Measurements from ENCODE around the gene PDE1A. TPM values are rescaled to one million over a fixed set of nuclear protein-coding genes. Genes with fewer than 3 reads are reported as not detected.
"Not testable (repeated sequence)": the region's sequence is repeated elsewhere in the genome, so short reads cannot be mapped to it uniquely, and the experiment has no call there.

The PDE1A gene
- polyA plus RNA-seq, 3 donors = 19.8 to 22.5 (median 20.1) TPM

DNA sequence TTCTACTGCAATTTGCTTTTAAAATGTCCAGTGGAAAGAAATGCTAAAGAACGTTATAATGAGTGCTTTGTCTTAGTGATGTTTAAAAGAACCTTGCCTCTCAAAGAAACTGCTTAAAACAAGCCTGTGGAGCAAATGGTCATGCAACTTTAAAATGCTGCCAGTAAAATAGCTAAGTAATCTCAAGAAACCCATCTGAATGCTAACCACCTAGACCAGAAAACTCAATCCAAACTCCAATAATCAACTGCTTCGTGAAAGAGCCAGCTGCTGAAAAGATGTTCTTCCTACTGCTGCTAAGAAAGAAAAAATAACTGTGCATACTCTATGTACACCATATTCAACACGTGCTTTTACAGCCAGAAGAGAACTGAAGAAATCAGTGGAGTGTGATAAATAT is 145.6 kb downstream of the PDE1A start:
- DNase-seq = no peak

DNA sequence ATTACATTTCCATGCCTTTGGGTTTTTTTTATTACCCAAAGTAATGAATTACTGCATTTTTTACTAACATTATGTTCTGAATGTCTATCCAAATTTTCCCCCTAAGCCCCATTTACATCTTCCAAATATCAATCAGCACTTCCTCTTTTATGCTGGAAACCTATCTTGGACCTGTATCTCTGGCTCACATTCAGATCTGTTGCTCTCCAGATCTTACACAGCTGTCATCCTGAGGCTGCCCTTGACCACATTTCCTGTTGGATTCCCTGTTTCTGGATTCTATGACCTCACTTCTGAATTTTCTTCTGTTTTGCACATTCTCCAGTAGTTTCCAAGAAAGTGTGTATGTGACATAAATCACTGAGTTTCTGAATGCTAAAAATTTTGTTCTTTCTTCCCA is 146.7 kb downstream of the PDE1A start:
- DNase-seq = no peak

- DNase-seq = not testable (repeated sequence)
Measured at GRCh38 chr2:182276662-182277061, 150.2 kb downstream of the PDE1A start.

DNA sequence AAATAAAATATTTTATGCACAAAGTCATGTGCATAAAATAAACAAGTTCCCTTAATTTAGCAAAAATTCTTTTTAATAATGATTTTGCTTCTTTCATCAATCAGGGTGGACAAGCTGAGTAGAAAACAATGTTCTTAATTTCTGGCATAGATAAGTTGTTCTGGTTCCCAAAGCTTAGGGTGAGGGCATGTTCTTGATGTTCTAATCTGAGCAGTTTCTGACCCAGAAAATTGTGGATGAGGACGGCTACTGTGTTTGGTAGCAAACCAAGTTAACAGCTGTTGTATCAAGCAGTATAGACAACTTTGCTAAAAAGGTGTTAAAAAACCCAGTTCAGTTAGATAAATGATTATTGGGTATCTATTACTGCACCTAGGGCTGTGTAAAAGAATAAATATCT is 158.9 kb downstream of the PDE1A start:
- no peak for DNase-seq

- no peak for DNase-seq
Measured at GRCh38 chr2:182266909-182267308, 159.9 kb downstream of the PDE1A start.

DNA sequence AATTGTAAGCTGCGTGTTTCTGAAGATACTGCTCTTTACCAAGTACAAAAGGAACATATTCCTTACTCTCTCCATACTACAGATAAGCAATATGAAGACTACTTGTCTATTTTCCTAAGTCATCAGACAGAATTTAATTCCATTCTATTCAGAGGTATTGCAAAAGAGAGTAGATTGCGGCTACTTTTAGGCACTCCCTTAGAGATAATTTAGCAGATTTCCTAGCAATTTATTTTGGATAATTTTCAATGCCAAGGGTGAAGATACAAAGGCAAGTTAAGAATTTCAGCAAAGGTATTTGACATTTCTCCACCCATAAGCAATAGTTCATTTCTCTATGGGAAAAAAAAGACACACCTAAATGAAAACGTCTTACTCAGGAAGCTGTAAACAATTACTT is 161.1 kb downstream of the PDE1A start:
- DNase-seq = no peak

- no peak for DNase-seq
Measured at GRCh38 chr2:182261860-182262387, 164.9 kb downstream of the PDE1A start.

DNA sequence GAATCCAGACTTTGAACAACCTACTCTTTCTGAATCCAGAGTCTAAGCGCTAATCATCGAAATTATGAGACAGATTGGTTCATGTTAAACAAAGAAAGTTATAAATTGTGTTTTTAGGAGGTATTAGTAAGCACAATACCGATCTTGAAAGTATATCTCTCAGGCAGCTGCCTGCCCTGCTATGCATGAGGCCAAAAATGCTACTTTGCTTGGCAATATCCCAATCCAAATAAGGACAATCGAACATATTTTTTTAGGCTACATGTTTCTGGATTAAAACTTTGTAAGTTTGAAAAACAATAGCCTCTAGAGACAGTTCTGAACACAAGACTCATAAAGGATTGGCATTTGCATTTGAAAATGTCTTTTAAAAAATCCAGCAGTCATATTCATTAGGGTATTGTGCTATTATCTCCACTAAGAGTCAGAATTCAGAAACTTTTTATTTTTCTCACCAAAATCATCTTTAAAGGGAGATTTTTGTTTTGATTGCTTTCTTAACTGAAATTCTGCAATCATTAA is 167.1 kb downstream of the PDE1A start:
- no peak for DNase-seq

- no peak for DNase-seq
Measured at GRCh38 chr2:182252534-182252933, 174.3 kb downstream of the PDE1A start.

DNA sequence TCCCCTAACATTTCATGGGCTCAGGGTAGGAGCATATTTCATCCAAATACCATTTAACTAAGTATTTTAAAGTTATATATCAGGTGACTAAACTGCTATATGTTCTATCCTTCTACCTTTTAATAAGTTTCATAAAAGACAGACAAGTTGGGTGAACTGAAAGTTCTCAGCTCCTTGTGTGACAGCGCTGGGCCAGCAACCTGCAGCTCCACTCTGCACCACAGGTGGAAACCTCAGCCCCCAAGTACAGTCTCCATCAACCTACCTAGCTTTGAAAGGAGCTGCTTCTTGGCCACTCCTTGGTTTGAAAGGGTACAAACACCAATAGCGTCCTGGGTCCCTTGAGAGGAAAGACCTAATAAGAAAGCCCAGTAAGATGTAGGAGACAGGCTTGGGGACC is 177.9 kb downstream of the PDE1A start:
- DNase-seq = no peak

DNA sequence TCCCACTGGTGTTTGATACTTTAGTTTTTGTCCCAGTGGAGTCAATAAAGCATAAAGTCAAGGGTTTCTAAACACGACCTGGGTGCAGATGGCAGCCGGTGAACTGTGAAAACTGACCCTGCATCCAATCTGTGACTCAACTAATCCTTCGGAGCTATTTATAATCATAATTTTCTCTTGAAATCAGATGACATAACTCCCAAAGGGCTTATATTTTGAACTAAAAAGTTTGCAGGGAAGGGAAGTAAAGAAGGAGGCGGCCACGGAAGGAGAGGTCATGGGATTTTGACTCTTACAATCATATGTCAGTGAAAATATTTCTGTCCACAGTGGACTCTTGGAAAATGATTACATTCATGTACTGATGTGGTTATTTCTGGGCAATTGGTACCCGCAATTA is 178.5 kb downstream of the PDE1A start:
- no peak for DNase-seq

- no peak for DNase-seq
Measured at GRCh38 chr2:182247831-182248230, 179.0 kb downstream of the PDE1A start.

- no peak for DNase-seq
Measured at GRCh38 chr2:182245963-182246362, 180.9 kb downstream of the PDE1A start.

DNA sequence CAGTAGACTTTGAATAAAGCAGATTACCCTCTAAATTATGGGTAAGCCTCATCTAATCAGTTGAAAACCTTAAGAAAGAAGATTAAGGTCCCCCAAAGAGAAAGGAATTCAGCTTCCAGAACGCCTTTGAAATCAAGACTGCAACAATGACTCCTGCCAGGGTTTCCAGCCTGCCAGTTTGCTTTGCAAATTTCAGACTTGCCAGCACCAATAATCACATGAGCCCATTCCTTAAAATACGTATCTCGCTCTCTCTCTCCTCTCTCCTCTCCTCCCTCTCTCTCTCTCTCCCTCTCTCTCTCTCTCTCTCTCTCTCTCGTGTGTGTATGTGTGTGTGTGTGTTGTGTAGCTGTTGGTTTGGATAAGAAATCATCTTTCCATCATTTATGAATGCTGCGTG is 184.2 kb downstream of the PDE1A start:
- no peak for DNase-seq

DNA sequence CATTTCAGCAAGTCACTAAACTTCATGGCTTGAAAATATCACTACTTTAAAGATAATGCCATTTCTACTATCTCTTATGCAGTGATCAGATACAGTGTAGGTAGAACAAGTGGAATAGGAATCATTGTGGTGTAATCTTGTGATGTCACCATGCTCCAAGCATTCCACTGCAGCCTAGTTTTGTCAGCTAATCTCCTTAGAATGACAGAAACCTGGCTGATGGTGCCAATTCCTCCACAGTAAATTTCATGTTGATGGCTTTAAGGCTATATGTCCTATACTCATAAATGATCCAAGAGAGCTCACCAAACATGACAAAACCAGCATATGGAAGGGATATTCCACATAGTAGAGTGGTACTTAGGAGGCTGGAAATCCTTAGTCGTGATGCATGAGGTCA is 184.9 kb downstream of the PDE1A start:
- DNase-seq = no peak

- no peak for DNase-seq
Measured at GRCh38 chr2:182240862-182241371, 185.9 kb downstream of the PDE1A start.

DNA sequence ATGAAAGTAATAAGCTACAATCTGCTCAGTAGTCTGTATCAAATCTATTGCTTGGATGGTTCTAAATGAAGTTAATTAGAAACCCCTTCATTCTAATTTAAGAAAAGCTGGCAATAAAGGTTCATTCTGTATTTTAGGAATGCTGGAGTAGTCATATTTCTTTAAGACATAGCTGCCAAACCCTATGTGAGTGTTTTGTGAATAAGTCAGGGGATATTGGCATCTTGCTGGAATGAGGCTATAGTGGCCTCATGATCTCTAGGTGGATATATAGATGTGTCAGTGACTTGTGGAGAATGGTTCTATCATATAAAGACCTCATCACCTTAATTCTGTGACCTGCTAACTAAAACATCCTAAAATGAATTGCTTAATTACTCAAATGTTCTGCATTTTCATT is 196.3 kb downstream of the PDE1A start:
- DNase-seq = no peak

GRCh38 chr2:182229297-182229696 is 197.5 kb downstream of the PDE1A start:
- DNase-seq = no peak

GRCh38 chr2:182228741-182229140 is 198.1 kb downstream of the PDE1A start:
- no peak for DNase-seq

DNA sequence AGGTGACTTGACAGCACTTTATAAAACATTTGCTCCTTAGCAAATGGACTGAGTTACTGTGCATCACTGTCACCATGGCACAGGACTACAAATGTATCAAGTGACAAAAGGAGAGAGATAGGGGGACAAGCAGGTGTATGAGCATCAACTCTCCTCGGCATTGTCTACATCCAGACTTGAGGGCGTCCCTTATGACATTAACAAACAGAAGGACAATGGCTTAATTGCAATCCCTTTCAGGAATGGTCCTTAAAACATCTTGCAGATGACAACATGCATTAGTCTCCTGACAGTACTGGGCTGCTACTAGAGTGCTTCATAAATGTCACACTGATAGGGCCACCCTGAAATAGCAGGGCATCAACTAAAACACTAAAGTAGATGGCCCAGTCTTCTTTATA is 198.8 kb downstream of the PDE1A start:
- no peak for DNase-seq

DNA sequence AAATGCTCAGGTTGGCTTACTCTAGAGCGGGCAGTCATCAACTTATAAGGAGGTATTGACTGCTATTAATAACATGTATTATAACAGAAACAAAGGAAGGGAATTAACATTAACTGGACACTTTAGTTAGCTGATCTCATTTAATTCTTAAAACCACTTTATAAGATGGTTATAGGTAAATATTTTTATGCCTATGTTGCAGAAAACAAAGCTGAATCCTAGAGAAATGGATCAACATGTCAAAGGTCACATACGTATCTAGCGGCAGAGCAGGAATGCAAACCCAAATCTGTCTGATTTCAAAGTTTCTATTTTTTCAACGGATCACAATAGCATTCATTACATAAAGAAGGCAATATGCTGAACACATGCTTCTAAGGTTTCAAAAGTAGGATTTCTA is 200.0 kb downstream of the PDE1A start:
- DNase-seq = no peak

- DNase-seq = no peak
Measured at GRCh38 chr2:182224669-182225068, 202.2 kb downstream of the PDE1A start.

- no peak for DNase-seq
Measured at GRCh38 chr2:182220998-182221397, 205.8 kb downstream of the PDE1A start.

DNA sequence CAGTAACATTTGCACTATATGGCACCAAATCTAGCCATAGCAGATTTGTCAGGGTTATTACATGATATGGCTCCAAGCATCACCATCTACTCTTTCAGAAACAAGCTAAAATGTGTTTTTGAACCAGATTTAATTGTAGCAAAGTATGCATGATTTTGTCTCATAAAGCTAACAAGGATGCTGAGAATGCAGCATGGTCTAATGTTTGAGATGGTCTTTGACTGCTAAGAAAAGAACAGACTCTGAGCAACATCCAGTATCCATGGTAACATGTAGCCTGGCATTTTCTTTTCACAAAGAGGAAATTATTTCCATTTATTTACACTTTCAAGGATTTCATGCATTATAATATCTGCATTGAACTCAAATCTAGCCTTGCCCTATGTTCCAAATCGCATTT is 206.5 kb downstream of the PDE1A start:
- no peak for DNase-seq
